ENCODE measurements around the gene NR6A1.

- no peak for TF ChIP-seq CTCF (IDR thresholded peaks at IDR 0.05)
- no peak for TF ChIP-seq POLR2A (IDR thresholded peaks at IDR 0.05)
Observed at GRCh38 chr9:124688238-124688904, 82.7 kb downstream of the NR6A1 start.
